GM21528 (cell line): ENCODE results near the gene NLRC4.
"Not testable (repeated sequence)": the region's sequence is repeated elsewhere in the genome, so short reads cannot be mapped to it uniquely, and the experiment has no call there.

Experiments used
- ATAC-seq: cut with Tn5 transposase; IDR thresholded peaks from one replicate; pipeline ENCODE4 v1.9.1; 2021; ENCODE audit warnings: mild to moderate bottlenecking, moderate library complexity; ENCODE audit not compliant: unreplicated experiment, low FRiP score

The NLRC4 gene

DNA sequence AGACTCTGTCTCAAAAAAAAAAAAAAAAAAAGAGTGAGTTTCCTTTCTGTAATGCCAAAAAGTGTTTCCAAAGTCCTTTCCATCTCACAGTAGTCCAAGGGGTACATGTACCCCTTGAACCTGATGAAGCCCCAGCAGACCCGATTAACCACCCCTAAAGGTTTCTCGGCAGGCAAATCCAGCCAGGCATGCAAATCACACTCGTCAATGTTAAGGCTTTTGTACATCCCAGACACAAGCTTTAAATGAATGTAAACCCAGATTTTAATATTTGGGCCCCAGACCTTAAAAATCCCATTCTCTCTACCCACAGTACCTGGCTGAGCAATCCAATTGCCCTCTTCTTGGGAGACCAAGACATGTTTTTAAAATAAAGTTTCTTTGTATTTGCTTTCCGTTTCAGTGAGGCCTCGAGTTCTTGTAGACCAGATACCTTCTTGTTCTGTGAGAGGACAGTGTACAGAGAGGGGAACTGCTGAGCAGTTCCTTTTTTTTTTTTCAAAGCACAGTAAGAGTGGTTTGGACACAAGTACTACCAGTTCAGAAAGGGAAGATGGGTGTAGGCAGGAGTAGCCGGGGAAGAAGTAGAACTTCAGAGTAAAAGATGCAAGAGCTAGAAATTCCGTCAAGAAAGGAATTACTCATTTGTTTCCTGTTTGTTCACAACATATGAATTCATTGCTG, at the start of gene NLRC4:
Gene NLRC4, minus strand, starts transcription at position 465 of the 684 bp plus-strand sequence. CDS start 8,111 bp downstream, outside the sequence.
- peak; percentile 92 for ATAC-seq

- no peak for ATAC-seq
Measured at GRCh38 chr2:32310577-32310976, 45.9 kb upstream of the NLRC4 start.

GRCh38 chr2:32293966-32294562, 29.4 kb upstream of the NLRC4 start:
- ATAC-seq = not testable (repeated sequence)

GRCh38 chr2:32293493-32293892, 28.8 kb upstream of the NLRC4 start:
- ATAC-seq = not testable (repeated sequence)

DNA sequence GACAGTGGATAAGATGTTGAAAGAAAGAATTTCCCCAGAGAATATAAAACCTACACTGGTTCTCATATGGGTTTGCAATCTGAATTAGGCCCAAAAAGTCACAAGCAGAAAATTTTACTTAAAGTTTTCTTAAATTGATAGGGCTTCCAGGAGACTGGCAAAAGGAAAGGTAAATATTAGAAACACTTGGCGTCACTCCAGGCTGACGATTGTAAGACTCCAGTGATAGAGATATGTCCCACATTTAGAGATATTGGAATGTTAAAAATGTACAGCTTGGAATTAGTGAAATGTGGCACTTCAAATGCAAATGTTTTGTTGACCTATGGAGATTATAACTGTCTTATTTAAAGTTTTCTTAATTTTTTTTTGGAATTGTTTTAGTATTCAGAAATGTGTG, 27.1 kb upstream of the NLRC4 start:
- ATAC-seq = no peak

DNA sequence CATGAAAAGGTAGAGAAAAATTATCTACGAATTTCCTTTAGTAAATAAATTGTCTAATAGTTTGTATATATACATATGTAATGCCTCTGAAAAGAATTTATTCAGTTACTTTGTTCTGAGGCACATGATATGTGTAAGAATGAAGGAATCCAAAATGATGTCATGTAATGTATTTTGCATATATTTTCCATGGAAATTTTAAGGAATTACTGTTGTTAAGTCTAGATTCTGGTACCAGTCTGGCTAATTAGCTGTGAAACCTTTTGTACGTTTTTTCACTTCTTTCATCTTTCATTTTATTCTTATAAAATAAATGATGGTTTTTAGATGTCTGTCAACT, 25.3 kb upstream of the NLRC4 start:
- no peak for ATAC-seq

GRCh38 chr2:32289165-32289999, 24.7 kb upstream of the NLRC4 start:
- no peak for ATAC-seq

DNA sequence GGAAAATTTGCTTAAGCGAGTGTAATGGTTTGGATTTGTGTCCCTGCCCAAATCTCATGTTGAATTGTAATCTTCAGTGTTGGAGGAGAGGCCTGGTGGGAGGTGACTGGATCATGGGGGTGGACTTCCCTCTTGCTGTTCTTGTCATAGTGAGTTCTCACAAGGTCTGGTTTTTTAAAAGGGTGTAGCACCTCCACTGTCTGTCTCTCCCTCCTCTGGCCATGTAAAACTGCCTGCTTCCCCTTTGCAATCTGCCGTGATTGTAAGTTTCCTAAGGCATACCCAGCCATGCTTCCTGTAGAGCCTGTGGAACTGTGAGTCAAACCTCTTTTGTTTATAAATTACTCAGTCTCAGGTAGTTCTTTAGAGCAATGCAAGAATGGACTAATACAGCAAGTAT, 19.6 kb upstream of the NLRC4 start:
- ATAC-seq = no peak

DNA sequence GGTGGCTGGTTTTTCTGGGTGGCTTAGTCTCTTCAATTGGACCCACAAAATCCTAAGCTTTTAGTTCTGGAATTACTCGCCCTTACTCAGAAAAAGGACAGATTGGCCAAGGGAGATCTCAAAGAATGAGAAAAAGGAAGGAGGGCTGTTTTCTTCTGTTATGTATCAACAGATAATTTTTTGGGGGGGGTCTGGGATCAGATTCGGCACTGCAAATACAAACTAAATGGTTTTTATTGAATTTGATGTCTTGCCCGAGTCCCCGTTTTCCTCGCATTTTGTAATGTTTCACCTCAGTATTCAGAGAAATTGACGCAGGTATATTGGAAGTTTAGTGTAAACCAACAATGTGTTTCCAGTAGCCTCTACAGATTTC, 13.8 kb upstream of the NLRC4 start:
- no peak for ATAC-seq

GRCh38 chr2:32277674-32278477, 13.2 kb upstream of the NLRC4 start, which contains the start of gene YIPF4:
Gene YIPF4, plus strand, starts transcription at chr2:32277904. Its CDS starts 252 bp downstream, at chr2:32278156.
- ATAC-seq = peak; percentile 99

- ATAC-seq = no peak
Measured at GRCh38 chr2:32277363-32277673, 12.6 kb upstream of the NLRC4 start.

DNA sequence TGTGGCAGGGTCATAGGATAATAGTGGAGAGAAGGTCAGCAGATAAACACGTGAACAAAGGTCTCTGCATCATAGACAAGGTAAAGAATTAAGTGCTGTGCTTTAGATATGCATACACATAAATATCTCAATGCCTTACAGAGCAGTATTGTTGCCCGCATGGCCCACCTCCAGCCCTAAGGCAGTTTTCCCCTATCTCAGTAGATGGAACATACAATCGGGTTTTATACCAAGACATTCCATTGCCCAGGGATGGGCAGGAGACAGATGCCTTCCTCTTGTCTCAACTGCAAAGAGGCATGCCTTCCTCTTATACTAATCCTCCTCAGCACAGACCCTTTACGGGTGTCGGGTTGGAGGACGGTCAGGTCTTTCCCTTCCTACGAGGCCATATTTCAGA, 11.1 kb upstream of the NLRC4 start:
- ATAC-seq = not testable (repeated sequence)

- ATAC-seq = no peak
Measured at GRCh38 chr2:32274289-32274688, 9.6 kb upstream of the NLRC4 start.

DNA sequence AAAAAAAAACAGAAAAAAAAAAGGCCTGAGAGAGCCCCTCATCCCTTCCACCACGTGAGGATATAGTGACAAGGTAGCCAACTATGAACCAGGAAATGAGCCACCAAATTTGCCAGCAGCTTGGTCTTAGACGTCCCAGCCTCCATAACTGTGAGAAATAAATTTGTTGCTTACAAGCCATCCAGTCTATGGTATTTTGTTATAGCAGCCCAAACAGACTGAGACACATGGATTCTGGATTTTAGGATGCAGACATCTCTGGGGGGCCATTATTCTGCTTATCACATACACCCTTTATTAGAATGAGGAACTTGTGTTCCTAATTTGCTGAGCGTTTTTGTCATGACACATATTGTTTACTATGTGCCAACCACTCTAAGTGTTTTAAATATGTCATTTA, 7.6 kb upstream of the NLRC4 start:
- ATAC-seq = no peak

- no peak for ATAC-seq
Measured at GRCh38 chr2:32271063-32271462, 6.4 kb upstream of the NLRC4 start.

- ATAC-seq = no peak
Measured at GRCh38 chr2:32262105-32262504, 2.6 kb downstream of the NLRC4 start.

DNA sequence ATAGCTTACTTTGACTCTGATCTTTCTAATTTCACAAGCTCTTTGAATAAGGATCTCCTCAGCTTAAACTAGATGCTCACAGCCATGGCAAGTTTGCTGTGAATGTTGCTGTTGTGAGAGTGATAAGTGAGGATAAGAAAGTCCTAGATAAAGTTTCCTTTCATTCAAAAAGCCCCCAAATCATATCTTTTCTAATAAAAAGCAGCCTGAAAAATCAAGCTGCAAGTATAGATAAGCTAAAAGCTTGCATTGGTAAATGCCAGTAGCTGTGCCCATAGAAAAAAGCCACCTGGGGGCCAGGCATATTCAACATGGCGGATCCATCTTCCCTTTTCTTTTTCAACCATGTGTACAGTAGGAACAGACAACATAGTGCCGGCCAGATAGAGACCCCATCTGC, 4.3 kb downstream of the NLRC4 start:
- no peak for ATAC-seq

GRCh38 chr2:32258242-32258641, 6.4 kb downstream of the NLRC4 start:
- no peak for ATAC-seq

- ATAC-seq = no peak
Measured at GRCh38 chr2:32250290-32250689, 14.4 kb downstream of the NLRC4 start.

DNA sequence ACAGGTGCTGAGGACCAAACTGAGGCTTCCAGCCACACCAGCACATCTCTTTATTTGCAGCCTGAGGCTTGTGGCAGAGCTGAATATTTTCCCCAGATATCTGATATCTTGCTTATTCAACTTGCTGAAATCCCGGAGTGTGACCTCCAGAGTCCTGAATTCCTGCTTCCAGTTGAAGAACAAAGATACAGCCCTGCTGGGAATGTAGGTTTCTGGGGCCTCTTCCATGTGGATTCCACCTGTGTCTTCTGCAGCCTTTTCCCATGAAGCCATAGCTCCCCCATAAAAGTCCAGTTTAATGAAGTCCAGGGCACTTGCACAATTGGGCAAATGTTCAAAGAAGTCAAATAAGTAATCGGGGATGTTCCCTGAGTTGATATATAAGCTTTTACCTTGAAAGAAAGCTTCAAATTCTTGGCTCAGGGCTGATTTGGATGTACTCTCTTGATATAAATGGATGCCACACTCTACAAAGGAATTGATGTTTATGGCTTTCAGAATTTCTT, 14.9 kb downstream of the NLRC4 start:
- no peak for ATAC-seq

- ATAC-seq = no peak
Measured at GRCh38 chr2:32248299-32248698, 16.4 kb downstream of the NLRC4 start.
